Caco-2 (cell line): Measurements from ENCODE around the gene BNIPL. TPM values are rescaled to one million over a fixed set of nuclear protein-coding genes. Genes with fewer than 3 reads are reported as not detected.
A peak's percentile ranks its signal among the peaks of the same experiment; 100 is the strongest.

ENCODE experiments used
- BruUV-seq: library from RNA; stranded (reverse); fragments of 400-500 nt; replicated peaks from 2 replicates; lab custom pipeline; 2021; lab: Mats Ljungman, UMichigan
- CTCF ChIA-PET: fragments of 300-600 bp; sonication (Branson Sonifier 250); formaldehyde crosslinking; loops from one replicate; lab custom pipeline; 2022; ENCODE audit warnings: antibody characterized with exemption; lab: Charles Lee
- POLR2A ChIA-PET: fragments of 300-600 bp; sonication (Branson Sonifier 250); formaldehyde crosslinking; loops from one replicate; lab custom pipeline; 2022; ENCODE audit warnings: antibody characterized with exemption; lab: Charles Lee
- DNase-seq, 2 experiments: peaks; one replicate each; pipeline versions ENCODE4 v3.0.0 to v3.0.0-alpha.2; 2020 to 2022
- H3K27me3 ChIP-seq: replicated peaks from 2 replicates; pipeline ENCODE4 v1.6.0; 2011; ENCODE audit warnings: low read length; ENCODE audit not compliant: control insufficient read depth, insufficient read depth
- H3K36me3 ChIP-seq: 2 replicates; pipeline ENCODE4 v1.5.1; 2011; ENCODE audit warnings: low read length; ENCODE audit not compliant: control insufficient read depth, insufficient read depth
- H3K4me1 ChIP-seq: fragments of 250-450 bp; sonication (Bioruptor Pico); 2 replicates; pipeline ENCODE4 v1.5.1; 2020; ENCODE audit warnings: mild to moderate bottlenecking
- H3K4me3 ChIP-seq: 2 replicates; pipeline ENCODE4 v1.5.1; 2011; ENCODE audit warnings: low read depth, mild to moderate bottlenecking, control low read depth, low read length
- H3K9me3 ChIP-seq: fragments of 250-450 bp; sonication (Bioruptor Pico); 2 replicates; pipeline ENCODE4 v1.5.1; 2020; ENCODE audit warnings: mild to moderate bottlenecking, moderate library complexity
- H3K27ac Mint-ChIP-seq: one replicate; pipeline ENCODE4 v1.8.0; 2022; ENCODE audit warnings: mixed read lengths; ENCODE audit not compliant: unreplicated experiment
- H3K27me3 Mint-ChIP-seq: one replicate; pipeline ENCODE4 v1.8.0; 2022; ENCODE audit warnings: mixed read lengths; ENCODE audit not compliant: insufficient read depth, unreplicated experiment
- H3K36me3 Mint-ChIP-seq: one replicate; pipeline ENCODE4 v1.8.0; 2022; ENCODE audit warnings: mild to moderate bottlenecking, mixed read lengths; ENCODE audit not compliant: insufficient read depth, unreplicated experiment
- H3K4me1 Mint-ChIP-seq: one replicate; pipeline ENCODE4 v1.8.0; 2022; ENCODE audit warnings: low read depth, mixed read lengths; ENCODE audit not compliant: unreplicated experiment
- H3K4me3 Mint-ChIP-seq: one replicate; pipeline ENCODE4 v1.8.0; 2022; ENCODE audit warnings: mild to moderate bottlenecking, moderate library complexity, mixed read lengths; ENCODE audit not compliant: unreplicated experiment
- H3K9me3 Mint-ChIP-seq: one replicate; pipeline ENCODE4 v1.8.0; 2022; ENCODE audit warnings: mixed read lengths; ENCODE audit not compliant: unreplicated experiment
- CTCF ChIP-seq, 2 experiments: fragments of 200-600 bp in 1 of 2; IDR thresholded peaks; 1 replicate in 1 of 2; 2 replicates in 1 of 2; pipeline versions ENCODE4 v1.5.1 to v1.8.0; 2011 to 2022; ENCODE audit warnings: antibody characterized with exemption in 1 of 2, control low read depth in 1 of 2, inconsistent platforms in 1 of 2, low read depth in 1 of 2, low read length in 1 of 2, mild to moderate bottlenecking in 1 of 2, moderate library complexity in 1 of 2; ENCODE audit not compliant: insufficient read depth in 1 of 2, severe bottlenecking in 1 of 2, unreplicated experiment in 1 of 2
- intact Hi-C: fragments of 100-400 bp; cut with micrococcal nuclease; formaldehyde crosslinking; loops from one replicate; pipeline ENCODE4 v1.10.0; 2022; ENCODE audit not compliant: unreplicated experiment
- total RNA-seq: library from RNA; stranded (reverse); gene quantifications from 2 replicates; pipeline ENCODE4 v1.2.3, GENCODE V29; 2022

Gene BNIPL
- total RNA-seq, 1 experiment from 2014 or later, result 1.9 TPM

- Histone ChIP-seq H3K36me3 (peaks cover 2% of the 10 kb centered on the region; the same call in 1 of the 2 replicates), H3K4me1 (peaks cover 15% of the 10 kb centered on the region; the same call in 1 of the 2 replicates), H3K4me3 (no peak overlapping the region), H3K27me3 (no peaks in the 10 kb centered on the region), H3K9me3 (no peaks in the 10 kb centered on the region)
- Mint-ChIP-seq H3K9me3 (no peaks in the 10 kb centered on the region), H3K27ac (no peak overlapping the region), H3K27me3 (no peaks in the 10 kb centered on the region), H3K4me1 (peaks cover 4% of the 10 kb centered on the region), H3K4me3 (no peak overlapping the region), H3K36me3 (peaks cover 20% of the 10 kb centered on the region)
- no TSS peak for BruUV-seq
- POLR2A ChIA-PET, result interaction anchor here (0.6 kb wide), 1 partner anchor 17 kb away, joined by 4 read pairs; no protein-coding TSS in a partner anchor
- no peak for TF ChIP-seq CTCF (IDR thresholded peaks at IDR 0.05; ENCODE audit: insufficient read depth in 1 of 2, low read depth in 1 of 2, low read length in 1 of 2, severe bottlenecking in 1 of 2, unreplicated experiment in 1 of 2)
- CTCF ChIA-PET, result interaction anchor here (2.4 to 5.0 kb wide), 2 partner anchors 12 kb away, joined by 34 to 50 read pairs; partner anchors contain the start of genes ANXA9 and MINDY1
- DNase-seq, result no peak
- intact Hi-C loops, result no loop called here
Observed at GRCh38 chr1:150994248-150994647, 42.1 kb upstream of the BNIPL start.

- no peaks in the 10 kb centered on the region for H3K27me3 Mint-ChIP-seq
- Histone ChIP-seq H3K27me3 (no peaks in the 10 kb centered on the region), H3K36me3 (peaks cover 2% of the 10 kb centered on the region), H3K9me3 (no peaks in the 10 kb centered on the region), H3K4me3 (no peak overlapping the region), H3K4me1 (peaks cover 15% of the 10 kb centered on the region; the same call in 1 of the 2 replicates)
- H3K9me3 Mint-ChIP-seq, result no peaks in the 10 kb centered on the region
- no peak overlapping the region for H3K27ac Mint-ChIP-seq
- intact Hi-C loops, result no loop called here
- H3K36me3 Mint-ChIP-seq, result peaks cover 24% of the 10 kb centered on the region
- no peak overlapping the region for H3K4me3 Mint-ChIP-seq
- ChIA-PET POLR2A (interaction anchor here (0.6 to 1.3 kb wide), 2 partner anchors 13 to 200 kb away, joined by 5 to 9 read pairs; partner anchors contain the start of gene ANXA9), CTCF (interaction anchor here (0.7 to 5.0 kb wide), 7 partner anchors 10 to 298 kb away, joined by 3 to 50 read pairs (median 6); partner anchors contain the start of genes ANXA9, C1orf56, GOLPH3L and MINDY1)
- no peak for TF ChIP-seq CTCF (IDR thresholded peaks at IDR 0.05; ENCODE audit: insufficient read depth in 1 of 2, low read depth in 1 of 2, low read length in 1 of 2, severe bottlenecking in 1 of 2, unreplicated experiment in 1 of 2)
- BruUV-seq, result TSS peak; percentile 21
- DNase-seq, result no peak
- H3K4me1 Mint-ChIP-seq, result peaks cover 7% of the 10 kb centered on the region
Observed at GRCh38 chr1:150995460-150995859, 40.9 kb upstream of the BNIPL start.

GRCh38 chr1:150995896-150996295 is 40.5 kb upstream of the BNIPL start:
- peak in 1 of 2 experiments; percentile 55 for DNase-seq
- no peaks in the 10 kb centered on the region for H3K9me3 ChIP-seq
- peaks cover 25% of the 10 kb centered on the region for H3K36me3 Mint-ChIP-seq
- no peaks in the 10 kb centered on the region for H3K27me3 Mint-ChIP-seq
- H3K4me3 Mint-ChIP-seq, result no peak overlapping the region
- H3K4me1 Mint-ChIP-seq, result peaks cover 11% of the 10 kb centered on the region
- CTCF ChIA-PET, result interaction anchor here (0.5 to 5.0 kb wide), 15 partner anchors 10 to 305 kb away, joined by 3 to 50 read pairs (median 5); partner anchors contain the start of genes ANXA9, C1orf56, GOLPH3L and MINDY1
- H3K27me3 ChIP-seq, result no peaks in the 10 kb centered on the region
- peaks cover 15% of the 10 kb centered on the region; the same call in 1 of the 2 replicates for H3K4me1 ChIP-seq
- no peaks in the 10 kb centered on the region for H3K9me3 Mint-ChIP-seq
- POLR2A ChIA-PET, result interaction anchor here (0.6 to 1.3 kb wide), 2 partner anchors 14 to 200 kb away, joined by 5 to 9 read pairs; partner anchors contain the start of gene ANXA9
- BruUV-seq, result no TSS peak
- intact Hi-C loops, result loop anchor here (1.0 kb wide), 1 partner anchor 15 kb away; no protein-coding TSS in a partner anchor
- TF ChIP-seq CTCF (IDR thresholded peaks at IDR 0.05; ENCODE audit: insufficient read depth in 1 of 2, low read depth in 1 of 2, low read length in 1 of 2, severe bottlenecking in 1 of 2, unreplicated experiment in 1 of 2), result peak; percentile 66 to 95
- H3K4me3 ChIP-seq, result no peak overlapping the region
- H3K36me3 ChIP-seq, result peaks cover 2% of the 10 kb centered on the region
- peak overlapping the region; percentile 26 for H3K27ac Mint-ChIP-seq
